Endothelial cell of umbilical vein (primary cell): ENCODE results near the gene LRRC56. TPM values are rescaled to one million over a fixed set of nuclear protein-coding genes. Genes with fewer than 3 reads are reported as not detected.

Source experiments
- BruUV-seq: library from RNA; stranded (reverse); fragments of 400-500 nt; replicated peaks from 2 replicates; lab custom pipeline; 2021; lab: Mats Ljungman, UMichigan
- CTCF ChIA-PET: fragments of 300-600, 350-600 bp; sonication (Branson Sonifier 250); formaldehyde crosslinking; loops from one replicate; lab custom pipeline; 2021; ENCODE audit warnings: antibody characterized with exemption, inconsistent platforms; lab: Charles Lee
- POLR2A ChIA-PET: fragments of 300-600, 350-600 bp; sonication (Branson Sonifier 250); formaldehyde crosslinking; loops from one replicate; lab custom pipeline; 2021; ENCODE audit warnings: antibody characterized with exemption, inconsistent platforms; lab: Charles Lee
- DNase-seq: peaks from one replicate; pipeline ENCODE4 v3.0.0-alpha.2; 2011; ENCODE audit warnings: low read depth, low spot score
- FAIRE-seq: peaks from 2 replicates; lab custom pipeline; 2011; peaks lifted over from hg19 to GRCh38; lab: Jason Lieb, UNC
- H2AFZ ChIP-seq: 2 replicates; pipeline ENCODE4 v1.6.0; 2012; ENCODE audit warnings: low read depth, low read length, control low read depth, inconsistent platforms
- H3K27ac ChIP-seq: 2 replicates; pipeline ENCODE4 v1.5.1; 2011; ENCODE audit warnings: low read depth, mild to moderate bottlenecking, control low read depth, low read length, moderate library complexity; ENCODE audit not compliant: insufficient read depth
- H3K27me3 ChIP-seq, 2 experiments: 2 replicates each; pipeline versions ENCODE4 v1.6.0 to v1.6.1; 2011; ENCODE audit warnings: low read length in 2 of 2, mixed read lengths in 1 of 2; ENCODE audit not compliant: control insufficient read depth in 2 of 2, insufficient read depth in 2 of 2
- H3K36me3 ChIP-seq, 2 experiments: 2 replicates in 1 of 2; 3 replicates in 1 of 2; pipeline ENCODE4 v1.5.1; 2011; ENCODE audit warnings: low read length in 2 of 2, mild to moderate bottlenecking in 1 of 2, moderate library complexity in 1 of 2; ENCODE audit not compliant: control insufficient read depth in 2 of 2, insufficient read depth in 2 of 2; ENCODE audit errors: extremely low read depth in 1 of 2
- H3K4me1 ChIP-seq: 3 replicates; pipeline ENCODE4 v1.5.1; 2011; ENCODE audit warnings: mild to moderate bottlenecking, low read length; ENCODE audit not compliant: control insufficient read depth, insufficient read depth; ENCODE audit errors: extremely low read depth
- H3K4me2 ChIP-seq: 2 replicates; pipeline ENCODE4 v1.6.1; 2011; ENCODE audit warnings: low read length, control low read depth, mixed read lengths; ENCODE audit not compliant: insufficient read depth
- H3K4me3 ChIP-seq, 3 experiments: fragments of 200-600 bp in 1 of 3; sonication (generic), shearing (Covaris generic) in 1 of 3; replicated peaks in 1 of 3; 2 replicates each; pipeline ENCODE4 v1.5.1; 2011 to 2016; ENCODE audit warnings: control low read depth in 3 of 3, low read length in 3 of 3, mild to moderate bottlenecking in 2 of 3, inconsistent platforms in 1 of 3, low read depth in 1 of 3, moderate library complexity in 1 of 3; ENCODE audit not compliant: insufficient read depth in 1 of 3
- H3K79me2 ChIP-seq: 2 replicates; pipeline ENCODE4 v1.6.0; 2012; ENCODE audit warnings: low read length, inconsistent platforms; ENCODE audit not compliant: control insufficient read depth, insufficient read depth
- H3K9ac ChIP-seq: replicated peaks from 2 replicates; pipeline ENCODE3; 2011; ENCODE audit warnings: low read length, control low read depth; ENCODE audit not compliant: insufficient read depth; ENCODE audit errors: extremely low read depth
- H3K9me1 ChIP-seq: replicated peaks from 3 replicates; pipeline ENCODE4 v1.6.0; 2011; ENCODE audit warnings: mild to moderate bottlenecking, low read length; ENCODE audit not compliant: control insufficient read depth, insufficient read depth; ENCODE audit errors: extremely low read depth
- H3K9me3 ChIP-seq: replicated peaks from 2 replicates; pipeline ENCODE4 v1.5.1; 2012; ENCODE audit warnings: low read length, inconsistent platforms; ENCODE audit not compliant: control insufficient read depth, insufficient read depth
- H4K20me1 ChIP-seq: replicated peaks from 2 replicates; pipeline ENCODE3; 2011; ENCODE audit warnings: mild to moderate bottlenecking, low read length; ENCODE audit not compliant: control insufficient read depth, insufficient read depth; ENCODE audit errors: extremely low read depth
- CTCF ChIP-seq, 2 donors: IDR thresholded peaks; 1 replicate in 1 of 2; 2 replicates in 1 of 2; pipeline ENCODE4 v1.5.1; 2011; ENCODE audit warnings: low read length in 2 of 2, mild to moderate bottlenecking in 2 of 2, moderate library complexity in 2 of 2, control low read depth in 1 of 2, inconsistent platforms in 1 of 2, low read depth in 1 of 2; ENCODE audit not compliant: insufficient read depth in 1 of 2; ENCODE audit errors: extremely low read depth in 1 of 2
- EZH2 ChIP-seq: IDR thresholded peaks from 2 replicates; pipeline ENCODE4 v1.6.1; 2012; ENCODE audit warnings: borderline replicate concordance, low read depth, mild to moderate bottlenecking, moderate library complexity, low read length, inconsistent platforms; ENCODE audit not compliant: severe bottlenecking
- FOS ChIP-seq: IDR thresholded peaks from 2 replicates; pipeline ENCODE4 v1.6.1; 2011; ENCODE audit warnings: mild to moderate bottlenecking, low read length, moderate library complexity, borderline replicate concordance; ENCODE audit not compliant: insufficient read depth
- GATA2 ChIP-seq: IDR thresholded peaks from 2 replicates; pipeline ENCODE4 v1.7.0; 2011; ENCODE audit warnings: low read depth, mild to moderate bottlenecking, moderate library complexity, mixed read lengths, low read length; ENCODE audit not compliant: insufficient read length, insufficient read depth
- JUN ChIP-seq: IDR thresholded peaks from 2 replicates; pipeline ENCODE4 v1.6.1; 2011; ENCODE audit warnings: borderline replicate concordance, low read depth; ENCODE audit not compliant: insufficient read length, insufficient read depth
- MAX ChIP-seq: IDR thresholded peaks from 2 replicates; pipeline ENCODE4 v1.6.1; 2011; ENCODE audit not compliant: insufficient read depth, insufficient read length
- MYC ChIP-seq: IDR thresholded peaks from one replicate; pipeline ENCODE4 v1.6.1; 2011; ENCODE audit warnings: mild to moderate bottlenecking, low read depth, low read length
- POLR2A ChIP-seq: IDR thresholded peaks from 2 replicates; pipeline ENCODE4 v1.6.1; 2012; ENCODE audit warnings: low read depth, mild to moderate bottlenecking, control low read depth, low read length
- POLR2AphosphoS5 ChIP-seq: IDR thresholded peaks from 2 replicates; pipeline ENCODE4 v1.6.1; 2012; ENCODE audit warnings: low read depth, mild to moderate bottlenecking, control low read depth, low read length, moderate library complexity; ENCODE audit not compliant: insufficient read depth
- dilution Hi-C: fragments of 300-500 bp; cut with MboI; formaldehyde crosslinking; loops from one replicate; pipeline ENCODE4 v1.15.0; 2019; ENCODE audit warnings: low sequenced_read_pairs; ENCODE audit not compliant: extremely low pct_ligation_motif_present
- intact Hi-C: fragments of 100-400 bp; cut with micrococcal nuclease; formaldehyde crosslinking; loops from one replicate; pipeline ENCODE4 v1.10.0; 2022
- polyA plus RNA-seq, 4 experiments: library from polyadenylated mRNA; depleted of rRNA in 3 of 4; stranded (reverse) in 3 of 4; unstranded in 1 of 4; fragments of >200 nt; gene quantifications; 2 replicates each; pipeline versions ENCODE4 v1.2.1 to v1.2.3, GENCODE V29; 2011 to 2012; ENCODE audit warnings: missing spikeins in 1 of 4
- total RNA-seq: library from RNA; stranded (reverse); gene quantifications from 2 replicates; pipeline ENCODE4 v1.2.3, GENCODE V29; 2021

The LRRC56 gene
- total and polyA plus RNA-seq, 2 donors (not counting 3 experiments of a cell fraction or from before 2014, with no cell fraction given): 0.47 to 0.55 TPM

GRCh38 chr11:559020-559620 lies 21.8 kb downstream of the LRRC56 start:
- no peak overlapping the region for H3K27ac ChIP-seq
- POLR2A ChIA-PET: no interaction called here
- H3K9me1 ChIP-seq: no peaks in the 10 kb centered on the region
- peaks cover 13 to 21% of the 10 kb centered on the region in 2 experiments for H3K27me3 ChIP-seq
- no peaks in the 10 kb centered on the region for H3K9me3 ChIP-seq
- no peak for TF ChIP-seq GATA2
- TF ChIP-seq JUN: no peak
- no peak for TF ChIP-seq EZH2
- no peak for TF ChIP-seq POLR2A
- no peak for TF ChIP-seq MAX
- no peak for TF ChIP-seq CTCF (IDR thresholded peaks at IDR 0.05; ENCODE audit: extremely low read depth in 1 of 2, insufficient read depth in 1 of 2, low read depth in 1 of 2, low read length in 2 of 2)
- TF ChIP-seq POLR2AphosphoS5: no peak
- no peak for TF ChIP-seq FOS
- TF ChIP-seq MYC: no peak
- CTCF ChIA-PET: no interaction called here
- no peak for FAIRE-seq
- dilution Hi-C loops (no loop called here), intact Hi-C loops (loop anchor here (5.0 kb wide), 1 partner anchor 168 kb away; no protein-coding TSS in a partner anchor)
- H3K36me3 ChIP-seq: peaks cover 0 to 2% of the 10 kb centered on the region in 2 experiments
- H4K20me1 ChIP-seq: no peaks in the 10 kb centered on the region
- no peak overlapping the region for H2AFZ ChIP-seq
- H3K4me3 ChIP-seq: no peak overlapping the region
- no peak for DNase-seq
- no peaks in the 10 kb centered on the region for H3K79me2 ChIP-seq
- peaks cover 9% of the 10 kb centered on the region for H3K4me1 ChIP-seq
- BruUV-seq: no TSS peak
- H3K9ac ChIP-seq: no peak overlapping the region
- H3K4me2 ChIP-seq: no peak overlapping the region
